ENCODE measurements around the gene CNR2. TPM values are rescaled to one million over a fixed set of nuclear protein-coding genes. Genes with fewer than 3 reads are reported as not detected.
A peak's percentile ranks its signal among the peaks of the same experiment; 100 is the strongest.

Gene CNR2
- total and polyA plus RNA-seq, 2 of the 4 experiments (the other 2 are of a cell fraction), result not detected

GRCh38 chr1:23931491-23931880 lies 18.3 kb upstream of the CNR2 start:
- Histone ChIP-seq H3K23ac (ENCODE audit: low read depth, low read length) (no peak overlapping the region), H4K5ac (ENCODE audit: low read depth, low read length) (no peak overlapping the region), H3K27me3 (ENCODE audit: control insufficient read depth, insufficient read depth, low read length) (peaks cover 14% of the 10 kb centered on the region), H3K18ac (ENCODE audit: low read depth, low read length) (no peak overlapping the region; the same call in 1 of the 2 replicates), H3K9me3 (ENCODE audit: control insufficient read depth, insufficient read depth, low read length) (no peaks in the 10 kb centered on the region), H4K91ac (ENCODE audit: insufficient read depth, low read depth, low read length) (no peak overlapping the region), H3K9me1 (ENCODE audit: insufficient read depth, low read length) (no peaks in the 10 kb centered on the region), H3K36me3 (ENCODE audit: control insufficient read depth, insufficient read depth, low read length) (no peaks in the 10 kb centered on the region), H2AFZ (replicated peaks; ENCODE audit: low read length, poor library complexity) (no peak overlapping the region), H3K27ac (ENCODE audit: insufficient read depth, low read length) (no peak overlapping the region), H3K14ac (replicated peaks; ENCODE audit: low read depth, low read length) (no peak overlapping the region), H3K56ac (ENCODE audit: extremely low read depth, insufficient read depth, low read length) (no peak overlapping the region), H3K4ac (ENCODE audit: low read depth, low read length) (no peak overlapping the region), H3K9ac (ENCODE audit: low read depth, low read length) (no peak overlapping the region), H4K8ac (ENCODE audit: low read depth in 2 of 2, low read length in 2 of 2) (no peak overlapping the region), H2AK5ac (ENCODE audit: low read depth, low read length) (no peak overlapping the region), H2BK15ac (ENCODE audit: low read depth, low read length) (no peak overlapping the region), H2BK20ac (ENCODE audit: low read depth, low read length) (no peak overlapping the region), H3K4me3 (ENCODE audit: insufficient read depth, low read depth, low read length) (no peak overlapping the region), H2BK5ac (ENCODE audit: low read depth, low read length, poor library complexity, severe bottlenecking) (no peak overlapping the region), H2AK9ac (replicated peaks; ENCODE audit: low read depth, low read length, poor library complexity) (no peak overlapping the region), H4K20me1 (ENCODE audit: insufficient read depth, low read length) (no peaks in the 10 kb centered on the region), H3K79me1 (ENCODE audit: low read depth in 1 of 2, low read length in 2 of 2) (no peaks in the 10 kb centered on the region), H3K4me2 (ENCODE audit: low read depth, low read length) (peak overlapping the region; percentile 90; the same call in 1 of the 2 replicates), H2BK120ac (ENCODE audit: low read depth, low read length) (no peak overlapping the region), H3K4me1 (ENCODE audit: control insufficient read depth, insufficient read depth, low read length) (no peaks in the 10 kb centered on the region)
- no TSS peak for BruUV-seq (replicated peaks)
- in situ Hi-C loops (cut with MboI; ENCODE audit: low sequenced_read_pairs), result no loop called here
- WGBS, 2 experiments (ENCODE audit: extremely low coverage in 2 of 2, insufficient read length in 1 of 2), result no CpG with 5 or more reads among the region's 1 CpG
- dilution Hi-C loops (cut with HindIII; ENCODE audit: low sequenced_read_pairs, unreplicated experiment), result no loop called here
- POLR2A ChIA-PET (ENCODE audit: unreplicated experiment), result no interaction called here
- CTCF ChIA-PET, result no interaction called here
- DNase-seq, result no peak
- no peak for ATAC-seq (ENCODE audit: low read depth)
- TF ChIP-seq CHD1 (IDR thresholded peaks at IDR 0.05; ENCODE audit: low read depth, low read length), result no peak
- TF ChIP-seq CEBPB (IDR thresholded peaks at IDR 0.05; ENCODE audit: low read depth, low read length), result no peak
- no peak for TF ChIP-seq RFX5 (IDR thresholded peaks at IDR 0.05; ENCODE audit: low read depth, low read length)
- TF ChIP-seq CTCF (conservative IDR thresholded peaks at IDR 0.05; ENCODE audit: low read depth, low read length), result no peak
- no peak for TF ChIP-seq POLR2A (IDR thresholded peaks at IDR 0.05; ENCODE audit: low read depth, low read length)
- no peak for TF ChIP-seq MAZ (IDR thresholded peaks at IDR 0.05; ENCODE audit: borderline replicate concordance, low read depth, low read length)
- TF ChIP-seq RCOR1 (IDR thresholded peaks at IDR 0.05; ENCODE audit: insufficient replicate concordance, low read length), result no peak
- no peak for TF ChIP-seq BHLHE40 (IDR thresholded peaks at IDR 0.05; ENCODE audit: low read depth, low read length)
- TF ChIP-seq, protein P1, sequence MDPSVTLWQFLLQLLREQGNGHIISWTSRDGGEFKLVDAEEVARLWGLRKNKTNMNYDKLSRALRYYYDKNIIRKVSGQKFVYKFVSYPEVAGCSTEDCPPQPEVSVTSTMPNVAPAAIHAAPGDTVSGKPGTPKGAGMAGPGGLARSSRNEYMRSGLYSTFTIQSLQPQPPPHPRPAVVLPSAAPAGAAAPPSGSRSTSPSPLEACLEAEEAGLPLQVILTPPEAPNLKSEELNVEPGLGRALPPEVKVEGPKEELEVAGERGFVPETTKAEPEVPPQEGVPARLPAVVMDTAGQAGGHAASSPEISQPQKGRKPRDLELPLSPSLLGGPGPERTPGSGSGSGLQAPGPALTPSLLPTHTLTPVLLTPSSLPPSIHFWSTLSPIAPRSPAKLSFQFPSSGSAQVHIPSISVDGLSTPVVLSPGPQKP (IDR thresholded peaks at IDR 0.05; ENCODE audit: borderline replicate concordance, low read depth, low read length), result no peak
- no peak for TF ChIP-seq MAFK (IDR thresholded peaks at IDR 0.05; ENCODE audit: low read depth, low read length)
- intact Hi-C loops (cut with micrococcal nuclease), result no loop called here
